Esophagus squamous epithelium (tissue), 5 donors: ENCODE results near the gene PDZD4. TPM values are rescaled to one million over a fixed set of nuclear protein-coding genes. Genes with fewer than 3 reads are reported as not detected.

Experiments used
- DNase-seq: peaks from one replicate; lab custom pipeline; 2025; lab: John Stamatoyannopoulos, UW
- H3K27ac ChIP-seq, 4 donors: fragments of 200-600 bp; sonication (generic); one replicate each; pipeline ENCODE4 v1.5.1; 2016 to 2019; ENCODE audit warnings: mild to moderate bottlenecking in 1 of 4
- H3K27me3 ChIP-seq, 4 donors: fragments of 200-600 bp; sonication (generic); 1 replicate in 3 of 4; 2 replicates in 1 of 4; pipeline versions ENCODE4 v1.5.1 to v1.6.0; 2017 to 2021; ENCODE audit warnings: antibody characterized with exemption in 1 of 4
- H3K36me3 ChIP-seq, 3 donors: fragments of 200-600 bp; sonication (generic); one replicate each; pipeline ENCODE4 v1.5.1; 2016 to 2019
- H3K4me1 ChIP-seq, 3 donors: fragments of 200-600 bp; sonication (generic); one replicate each; pipeline ENCODE4 v1.5.1; 2017 to 2019
- H3K4me3 ChIP-seq, 4 donors: fragments of 200-600 bp; sonication (generic); 1 replicate in 3 of 4; 2 replicates in 1 of 4; pipeline ENCODE4 v1.5.1; 2016 to 2019; ENCODE audit warnings: mild to moderate bottlenecking in 2 of 4, moderate library complexity in 1 of 4
- H3K9me3 ChIP-seq, 3 donors: fragments of 200-600 bp; sonication (generic); one replicate each; pipeline ENCODE4 v1.5.1; 2016 to 2019
- POLR2A ChIP-seq, 4 donors: fragments of 450-650 bp; IDR thresholded peaks; one replicate each; pipeline ENCODE4 v1.6.1; 2017; ENCODE audit warnings: antibody characterized with exemption in 4 of 4, mild to moderate bottlenecking in 4 of 4, moderate library complexity in 3 of 4
- WGBS, 2 donors: methylation state at CpG; one replicate each; pipeline ENCODE4 v1.1.5; 2018; 5-methylcytosine and 5-hydroxymethylcytosine counted together
- intact Hi-C: fragments of 100-400 bp; cut with DNase I; formaldehyde crosslinking; loops from one replicate; pipeline ENCODE4 v1.15.0; 2022
- total RNA-seq, 4 donors: library from RNA; depleted of rRNA; stranded (reverse); fragments of >200 nt; gene quantifications; one replicate each; pipeline ENCODE4 v1.1.0, GENCODE V29; 2016
- TF ChIP-seq, protein P1 (sequence below), 6 experiments: fragments of 450-650 bp in 4 of 6; fragments of 200-600 bp in 2 of 6; sonication (generic) in 2 of 6; IDR thresholded peaks; one replicate each; pipeline ENCODE4 v1.5.1; 2016 to 2019; ENCODE audit warnings: antibody characterized with exemption in 6 of 6, mild to moderate bottlenecking in 4 of 6, moderate library complexity in 4 of 6
- donor health status: DM: yes; HTN: yes; CAD: no.

Gene PDZD4
- total RNA-seq, 4 donors from 2014 or later, result 0.97 to 3.4 (median 1.9) TPM

- intact Hi-C loops, result no loop called here
- H3K27me3 ChIP-seq, result peaks cover 0 to 51% (median 5%) of the 10 kb centered on the region in 4 donors
- DNase-seq, result no peak
These were observed 2.4 kb downstream of the PDZD4 start for GRCh38 chrX:153827903-153828302.

DNA sequence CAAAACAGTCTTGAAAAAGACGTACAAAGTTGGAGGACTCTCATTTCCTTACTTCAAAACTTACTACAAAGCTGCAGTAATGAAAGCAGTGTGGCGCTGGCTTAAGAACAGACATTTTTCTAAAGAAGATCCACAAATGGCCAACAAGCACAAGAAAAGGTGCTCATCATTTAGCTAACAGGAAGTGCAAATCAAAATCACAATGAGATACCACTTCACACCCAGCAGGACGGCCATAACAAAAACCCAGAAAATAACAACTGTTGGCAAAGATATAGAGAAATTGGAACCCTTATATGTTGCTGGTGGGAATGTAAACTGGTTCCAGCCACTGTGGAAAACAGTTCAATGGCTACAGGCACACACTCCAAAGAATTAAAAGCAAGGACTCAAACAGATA, 3.3 kb downstream of the PDZD4 start:
- H3K27me3 ChIP-seq, result peaks cover 0 to 48% (median 5%) of the 10 kb centered on the region in 4 donors

More at GRCh38 chrX:153827903-153828302, 2.4 kb downstream of the PDZD4 start:
- Histone ChIP-seq H3K9me3 (no peaks in the 10 kb centered on the region), H3K36me3 (no peaks in the 10 kb centered on the region), H3K4me1 (peaks cover 0 to 22% (median 4%) of the 10 kb centered on the region in 3 donors), H3K4me3 (peak overlapping the region in 1 of 4 donors; percentile 63), H3K27ac (no peak overlapping the region)
- TF ChIP-seq, protein P1, sequence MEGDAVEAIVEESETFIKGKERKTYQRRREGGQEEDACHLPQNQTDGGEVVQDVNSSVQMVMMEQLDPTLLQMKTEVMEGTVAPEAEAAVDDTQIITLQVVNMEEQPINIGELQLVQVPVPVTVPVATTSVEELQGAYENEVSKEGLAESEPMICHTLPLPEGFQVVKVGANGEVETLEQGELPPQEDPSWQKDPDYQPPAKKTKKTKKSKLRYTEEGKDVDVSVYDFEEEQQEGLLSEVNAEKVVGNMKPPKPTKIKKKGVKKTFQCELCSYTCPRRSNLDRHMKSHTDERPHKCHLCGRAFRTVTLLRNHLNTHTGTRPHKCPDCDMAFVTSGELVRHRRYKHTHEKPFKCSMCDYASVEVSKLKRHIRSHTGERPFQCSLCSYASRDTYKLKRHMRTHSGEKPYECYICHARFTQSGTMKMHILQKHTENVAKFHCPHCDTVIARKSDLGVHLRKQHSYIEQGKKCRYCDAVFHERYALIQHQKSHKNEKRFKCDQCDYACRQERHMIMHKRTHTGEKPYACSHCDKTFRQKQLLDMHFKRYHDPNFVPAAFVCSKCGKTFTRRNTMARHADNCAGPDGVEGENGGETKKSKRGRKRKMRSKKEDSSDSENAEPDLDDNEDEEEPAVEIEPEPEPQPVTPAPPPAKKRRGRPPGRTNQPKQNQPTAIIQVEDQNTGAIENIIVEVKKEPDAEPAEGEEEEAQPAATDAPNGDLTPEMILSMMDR (IDR thresholded peaks at IDR 0.05), result no peak
- TF ChIP-seq POLR2A (IDR thresholded peaks at IDR 0.05), result no peak
- WGBS, 2 donors, result 68 to 92% methylated on average over 6 to 8 of the region's 9 CpGs

GRCh38 chrX:153825042-153825441, 5.3 kb downstream of the PDZD4 start:
- Histone ChIP-seq H3K4me3 (no peak overlapping the region), H3K4me1 (peaks cover 0 to 19% (median 4%) of the 10 kb centered on the region in 3 donors), H3K27ac (no peak overlapping the region), H3K27me3 (peaks cover 0 to 31% (median 5%) of the 10 kb centered on the region in 4 donors), H3K9me3 (no peaks in the 10 kb centered on the region), H3K36me3 (no peaks in the 10 kb centered on the region)
- WGBS, 2 donors, result 49 to 64% methylated on average over 2 to 5 of the region's 8 CpGs
- no peak for DNase-seq
- intact Hi-C loops, result no loop called here
- TF ChIP-seq, protein P1 (IDR thresholded peaks at IDR 0.05), result no peak
- no peak for TF ChIP-seq POLR2A (IDR thresholded peaks at IDR 0.05)

More for the DNA sequence above, 3.3 kb downstream of the PDZD4 start:
- intact Hi-C loops, result no loop called here
- Histone ChIP-seq H3K4me1 (peaks cover 0 to 22% (median 4%) of the 10 kb centered on the region in 3 donors), H3K4me3 (no peak overlapping the region), H3K27ac (no peak overlapping the region), H3K9me3 (no peaks in the 10 kb centered on the region), H3K36me3 (no peaks in the 10 kb centered on the region)
- DNase-seq, result no peak
- 58 to 77% methylated on average over 3 of the region's 3 CpGs for WGBS, 2 donors
- no peak for TF ChIP-seq POLR2A (IDR thresholded peaks at IDR 0.05)
- TF ChIP-seq, protein P1 (IDR thresholded peaks at IDR 0.05), result no peak

DNA sequence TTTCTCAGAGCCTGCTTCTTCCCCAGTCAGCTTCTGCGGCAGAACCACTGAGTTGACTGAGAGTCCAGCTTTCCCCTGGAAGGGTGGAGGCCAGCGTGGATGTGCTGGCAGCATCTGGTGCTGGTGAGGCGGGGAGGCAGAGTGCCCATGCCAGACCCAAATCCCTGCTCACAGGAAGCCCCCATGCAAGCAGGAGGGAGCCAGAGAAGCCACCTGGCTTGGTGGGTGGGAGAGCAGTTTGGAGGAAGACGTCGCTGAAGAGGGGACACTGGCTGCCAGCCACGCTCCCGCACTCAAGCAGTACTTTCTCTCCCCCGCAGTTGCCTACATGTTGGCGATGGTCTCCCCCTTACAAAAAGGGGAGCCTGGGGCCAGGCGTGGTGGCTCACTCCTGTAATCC, 6.0 kb downstream of the PDZD4 start:
- 82 to 97% methylated on average over 2 to 7 of the region's 10 CpGs for WGBS, 2 donors
- H3K4me3 ChIP-seq, result no peak overlapping the region
- no peak for DNase-seq
- H3K36me3 ChIP-seq, result no peaks in the 10 kb centered on the region
- intact Hi-C loops, result no loop called here
- TF ChIP-seq POLR2A (IDR thresholded peaks at IDR 0.05), result no peak
- TF ChIP-seq, protein P1 (IDR thresholded peaks at IDR 0.05), result no peak
- H3K27ac ChIP-seq, result no peak overlapping the region
- peaks cover 0 to 15% (median 0%) of the 10 kb centered on the region in 3 donors for H3K4me1 ChIP-seq
- no peaks in the 10 kb centered on the region for H3K9me3 ChIP-seq
- H3K27me3 ChIP-seq, result peaks cover 0 to 30% (median 2%) of the 10 kb centered on the region in 4 donors

GRCh38 chrX:153821066-153821465, 9.3 kb downstream of the PDZD4 start:
- peaks cover 0 to 8% (median 2%) of the 10 kb centered on the region in 4 donors for H3K27me3 ChIP-seq
- DNase-seq, result no peak
- intact Hi-C loops, result no loop called here
- H3K4me3 ChIP-seq, result no peak overlapping the region
- H3K9me3 ChIP-seq, result no peaks in the 10 kb centered on the region
- no peak for TF ChIP-seq POLR2A (IDR thresholded peaks at IDR 0.05)
- TF ChIP-seq, protein P1 (IDR thresholded peaks at IDR 0.05), result no peak
- H3K27ac ChIP-seq, result no peak overlapping the region
- no peaks in the 10 kb centered on the region for H3K36me3 ChIP-seq
- peaks cover 0 to 14% (median 0%) of the 10 kb centered on the region in 3 donors for H3K4me1 ChIP-seq
- WGBS, 2 donors, result 80 to 87% methylated on average over 3 to 5 of the region's 9 CpGs
